Adrenal gland (tissue), 5 donors: Measurements from ENCODE around the gene NFS1.

Experiments
- POLR2A ChIP-seq, 2 donors: fragments of 450-650 bp; IDR thresholded peaks; one replicate each; pipeline ENCODE4 v1.6.1; 2017; ENCODE audit warnings: antibody characterized with exemption in 2 of 2, mild to moderate bottlenecking in 2 of 2, moderate library complexity in 1 of 2
- TF ChIP-seq, protein P1 (sequence below), 6 experiments: fragments of 450-650 bp in 4 of 6; fragments of 200-600 bp in 2 of 6; sonication (generic) in 1 of 6; IDR thresholded peaks; 1 replicate in 5 of 6; 2 replicates in 1 of 6; pipeline versions ENCODE4 v1.5.1 to v1.8.0; 2016 to 2021; ENCODE audit warnings: antibody characterized with exemption in 6 of 6, mild to moderate bottlenecking in 2 of 6, moderate library complexity in 1 of 6
- donor health status: DM: no; HTN: no; CAD: no.

DNA sequence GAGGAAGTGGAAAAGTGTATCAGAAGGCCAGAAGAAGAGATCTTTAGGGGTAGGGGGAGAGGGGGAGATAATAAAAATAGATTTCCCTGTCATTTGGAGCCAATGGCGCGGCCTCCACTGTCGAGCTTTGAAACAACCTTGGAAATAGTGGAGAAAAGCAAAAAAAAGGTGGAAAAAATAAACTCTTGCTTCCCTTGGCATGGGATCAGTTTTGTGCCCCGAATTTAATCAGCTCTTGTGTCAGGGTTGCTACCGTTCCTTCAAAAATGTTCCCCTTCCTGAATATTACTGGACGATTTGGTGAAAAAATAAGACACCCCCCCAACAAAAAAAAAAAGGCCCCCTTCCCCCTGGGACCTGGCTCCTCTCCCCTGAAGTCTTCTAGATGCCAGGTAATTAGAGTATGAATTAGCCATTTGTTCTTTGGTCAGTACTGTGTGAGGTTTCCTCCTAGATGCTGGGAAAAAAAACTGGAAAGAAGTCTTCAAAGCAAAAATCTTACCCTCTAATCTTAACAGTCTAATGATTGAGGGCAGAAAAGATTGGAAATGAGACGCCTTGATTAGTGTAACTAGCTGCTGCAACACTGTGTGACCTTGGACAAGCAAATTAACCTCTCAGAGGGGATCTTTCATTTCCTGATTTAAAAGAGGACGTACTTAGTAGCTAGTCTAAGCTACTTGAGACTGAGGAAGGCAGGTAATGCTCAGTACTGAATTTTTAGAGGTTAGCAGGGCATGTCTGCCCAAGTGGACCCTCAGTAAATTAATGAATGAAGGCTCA lies 43.8 kb upstream of the NFS1 start:
- TF ChIP-seq, protein P1, sequence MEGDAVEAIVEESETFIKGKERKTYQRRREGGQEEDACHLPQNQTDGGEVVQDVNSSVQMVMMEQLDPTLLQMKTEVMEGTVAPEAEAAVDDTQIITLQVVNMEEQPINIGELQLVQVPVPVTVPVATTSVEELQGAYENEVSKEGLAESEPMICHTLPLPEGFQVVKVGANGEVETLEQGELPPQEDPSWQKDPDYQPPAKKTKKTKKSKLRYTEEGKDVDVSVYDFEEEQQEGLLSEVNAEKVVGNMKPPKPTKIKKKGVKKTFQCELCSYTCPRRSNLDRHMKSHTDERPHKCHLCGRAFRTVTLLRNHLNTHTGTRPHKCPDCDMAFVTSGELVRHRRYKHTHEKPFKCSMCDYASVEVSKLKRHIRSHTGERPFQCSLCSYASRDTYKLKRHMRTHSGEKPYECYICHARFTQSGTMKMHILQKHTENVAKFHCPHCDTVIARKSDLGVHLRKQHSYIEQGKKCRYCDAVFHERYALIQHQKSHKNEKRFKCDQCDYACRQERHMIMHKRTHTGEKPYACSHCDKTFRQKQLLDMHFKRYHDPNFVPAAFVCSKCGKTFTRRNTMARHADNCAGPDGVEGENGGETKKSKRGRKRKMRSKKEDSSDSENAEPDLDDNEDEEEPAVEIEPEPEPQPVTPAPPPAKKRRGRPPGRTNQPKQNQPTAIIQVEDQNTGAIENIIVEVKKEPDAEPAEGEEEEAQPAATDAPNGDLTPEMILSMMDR (IDR thresholded peaks at IDR 0.05), result no peak
- TF ChIP-seq POLR2A (IDR thresholded peaks at IDR 0.05), result peak in 1 of 2 donors; percentile 20
